Activated CD4-positive, alpha-beta T cell treated with anti-CD3 and anti-CD28 coated beads for 1 hour (primary cell): ENCODE results near the gene ABR.

Experiments used
- DNase-seq: peaks from one replicate; pipeline ENCODE4 v3.0.0-alpha.2; 2020

ABR gene

GRCh38 chr17:1027044-1027443, 152.7 kb downstream of the ABR start:
- DNase-seq = no peak

GRCh38 chr17:1026599-1026975, 153.2 kb downstream of the ABR start:
- DNase-seq = no peak

- DNase-seq = no peak
These were observed 153.8 kb downstream of the ABR start for GRCh38 chr17:1025733-1026598.

- DNase-seq = no peak
These were observed 155.7 kb downstream of the ABR start for GRCh38 chr17:1024076-1024475.

GRCh38 chr17:1022278-1023024, 157.3 kb downstream of the ABR start:
- no peak for DNase-seq

GRCh38 chr17:1021147-1021546, 158.6 kb downstream of the ABR start:
- DNase-seq = no peak

- DNase-seq = no peak
These were observed 160.3 kb downstream of the ABR start for GRCh38 chr17:1019451-1019850.

- DNase-seq = no peak
These were observed 161.2 kb downstream of the ABR start for GRCh38 chr17:1018547-1018946.

- DNase-seq = no peak
These were observed 166.1 kb downstream of the ABR start for GRCh38 chr17:1013729-1014090.

- DNase-seq = no peak
These were observed 166.7 kb downstream of the ABR start for GRCh38 chr17:1012823-1013728.

- DNase-seq = no peak
These were observed 167.7 kb downstream of the ABR start for GRCh38 chr17:1011760-1012735.

GRCh38 chr17:1011138-1011537, 168.6 kb downstream of the ABR start:
- no peak for DNase-seq

- DNase-seq = no peak
These were observed 169.2 kb downstream of the ABR start for GRCh38 chr17:1010586-1010985.

GRCh38 chr17:1010086-1010450, 169.7 kb downstream of the ABR start:
- DNase-seq = no peak

- no peak for DNase-seq
These were observed 170.3 kb downstream of the ABR start for GRCh38 chr17:1009229-1010085.

- no peak for DNase-seq
These were observed 171.6 kb downstream of the ABR start for GRCh38 chr17:1008008-1008761.

- DNase-seq = no peak
These were observed 172.3 kb downstream of the ABR start for GRCh38 chr17:1007310-1008007.

GRCh38 chr17:1006054-1006453, 173.7 kb downstream of the ABR start:
- no peak for DNase-seq

GRCh38 chr17:1005361-1005946, 174.3 kb downstream of the ABR start:
- DNase-seq = no peak
